Middle frontal gyrus (tissue), 1 donor: ENCODE results near the gene FIBP.
"Not testable (repeated sequence)": the region's sequence is repeated elsewhere in the genome, so short reads cannot be mapped to it uniquely, and the experiment has no call there.

ENCODE experiments used
- DNase-seq: peaks from one replicate; pipeline ENCODE4 v3.0.0-alpha.2; 2015; ENCODE audit warnings: low spot score; ENCODE audit errors: extremely low spot score

Gene FIBP

GRCh38 chr11:65915101-65915820, 27.0 kb upstream of the FIBP start:
- DNase-seq, result no peak

- DNase-seq, result no peak
Measured at GRCh38 chr11:65912845-65913244, 24.6 kb upstream of the FIBP start.

DNA sequence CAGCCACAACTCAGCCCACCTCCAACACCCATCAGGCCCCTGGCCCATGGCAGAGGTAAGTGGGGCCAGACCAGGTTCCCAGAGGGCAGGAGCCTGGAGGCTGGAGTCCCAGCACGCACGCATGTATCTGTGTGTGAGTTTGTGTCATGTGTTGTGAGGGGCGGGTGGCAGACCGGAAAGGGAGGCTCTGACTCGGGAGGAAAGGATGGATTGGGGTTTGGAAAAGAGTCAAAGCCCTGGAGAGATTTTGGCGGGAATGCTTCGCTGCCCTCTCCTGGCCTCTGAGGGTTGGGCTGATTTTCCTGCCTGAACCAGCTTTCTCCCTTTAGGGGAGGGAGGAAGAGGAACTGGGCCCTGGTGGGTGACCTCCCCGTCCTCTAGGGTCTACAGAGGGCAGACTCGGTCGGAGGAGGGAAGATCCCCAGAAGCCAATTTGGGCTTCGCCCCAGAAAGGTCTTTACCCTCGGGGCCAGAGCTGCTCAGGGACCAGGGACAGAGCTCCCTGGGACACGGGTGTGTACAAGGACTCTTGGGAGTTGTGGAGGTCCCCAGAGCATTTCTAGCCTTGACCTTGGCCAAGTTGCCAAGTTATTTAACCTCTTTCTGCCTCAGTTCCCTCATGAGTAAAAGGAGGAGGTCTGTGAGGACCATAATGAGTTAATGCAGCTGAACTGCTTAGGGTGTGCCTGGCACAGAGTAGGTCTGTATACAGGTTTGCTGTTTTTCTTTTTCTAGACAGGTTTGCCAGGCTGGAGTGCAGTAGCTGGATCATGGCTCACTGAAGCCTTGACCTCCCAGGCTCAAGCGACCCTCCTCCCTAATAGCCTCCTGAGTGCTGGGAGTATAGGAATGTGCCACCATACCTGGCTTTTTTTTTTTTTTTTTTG, 23.7 kb upstream of the FIBP start:
- no peak for DNase-seq

- no peak for DNase-seq
Measured at GRCh38 chr11:65907878-65908277, 19.6 kb upstream of the FIBP start.

DNA sequence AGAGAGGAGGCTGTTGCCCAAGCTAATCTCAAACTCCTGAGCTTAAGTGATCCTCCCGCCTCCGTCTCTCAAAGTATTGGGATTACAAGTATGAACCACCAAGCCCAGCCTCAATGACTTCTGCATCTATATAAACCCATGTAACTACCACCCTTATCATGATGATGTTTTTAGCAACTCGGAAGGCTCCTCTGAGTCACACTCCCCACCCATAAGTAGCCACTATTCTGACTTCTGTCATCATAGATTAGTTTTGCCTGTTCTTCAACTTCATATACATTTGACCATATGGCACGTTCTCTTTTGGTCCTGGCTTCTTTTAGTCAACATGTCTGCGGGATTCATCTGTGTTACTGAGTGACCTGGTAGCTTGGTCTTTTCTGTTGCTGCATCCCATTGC, 18.3 kb upstream of the FIBP start:
- no peak for DNase-seq

DNA sequence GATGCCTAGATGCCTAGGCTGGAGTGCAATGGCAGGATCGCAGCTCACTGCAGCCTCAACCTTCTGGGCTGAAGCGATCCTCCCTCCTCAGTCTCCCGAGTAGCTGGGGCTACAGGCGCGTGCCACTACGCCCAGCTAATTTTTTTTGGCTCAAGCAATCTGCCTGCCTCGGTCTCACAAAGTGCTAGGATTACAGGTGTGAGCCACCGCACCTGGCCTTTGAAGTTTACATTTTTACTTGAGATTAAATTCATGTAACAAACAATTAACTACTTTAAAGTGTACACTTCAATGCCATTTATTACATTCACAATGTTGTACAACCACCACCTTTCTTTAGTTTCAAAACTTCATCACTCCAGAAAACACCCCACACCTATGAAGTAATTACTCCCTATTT, 15.4 kb upstream of the FIBP start:
- DNase-seq, result no peak

DNA sequence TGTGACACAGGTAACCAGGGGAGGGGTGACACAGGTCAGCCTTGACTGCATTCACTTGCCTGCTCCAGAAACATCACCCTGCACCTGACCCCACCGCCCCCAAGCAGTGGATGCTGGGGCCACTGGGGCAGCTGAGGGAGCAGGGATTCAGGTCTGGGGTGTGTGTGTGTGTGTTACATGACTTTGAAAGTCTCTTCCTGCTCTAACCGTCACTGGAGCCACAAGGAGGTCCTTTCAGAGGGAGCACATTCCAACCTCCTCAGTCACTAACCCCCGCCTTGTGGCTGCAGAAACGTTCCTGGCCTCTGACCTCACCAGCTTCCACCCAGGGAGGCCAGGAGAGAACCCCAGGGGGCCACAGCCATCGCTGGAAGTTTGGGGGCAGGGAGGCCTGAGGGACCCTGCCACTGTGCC, 14.8 kb upstream of the FIBP start:
- DNase-seq, result no peak

- no peak for DNase-seq
Measured at GRCh38 chr11:65900899-65901180, 12.6 kb upstream of the FIBP start.

- DNase-seq, result no peak
Measured at GRCh38 chr11:65900125-65900898, 12.0 kb upstream of the FIBP start, which contains the start of gene FOSL1. FOSL1 (minus strand) TSS chr11:65900388; CDS start chr11:65900339, 49 bp downstream.

DNA sequence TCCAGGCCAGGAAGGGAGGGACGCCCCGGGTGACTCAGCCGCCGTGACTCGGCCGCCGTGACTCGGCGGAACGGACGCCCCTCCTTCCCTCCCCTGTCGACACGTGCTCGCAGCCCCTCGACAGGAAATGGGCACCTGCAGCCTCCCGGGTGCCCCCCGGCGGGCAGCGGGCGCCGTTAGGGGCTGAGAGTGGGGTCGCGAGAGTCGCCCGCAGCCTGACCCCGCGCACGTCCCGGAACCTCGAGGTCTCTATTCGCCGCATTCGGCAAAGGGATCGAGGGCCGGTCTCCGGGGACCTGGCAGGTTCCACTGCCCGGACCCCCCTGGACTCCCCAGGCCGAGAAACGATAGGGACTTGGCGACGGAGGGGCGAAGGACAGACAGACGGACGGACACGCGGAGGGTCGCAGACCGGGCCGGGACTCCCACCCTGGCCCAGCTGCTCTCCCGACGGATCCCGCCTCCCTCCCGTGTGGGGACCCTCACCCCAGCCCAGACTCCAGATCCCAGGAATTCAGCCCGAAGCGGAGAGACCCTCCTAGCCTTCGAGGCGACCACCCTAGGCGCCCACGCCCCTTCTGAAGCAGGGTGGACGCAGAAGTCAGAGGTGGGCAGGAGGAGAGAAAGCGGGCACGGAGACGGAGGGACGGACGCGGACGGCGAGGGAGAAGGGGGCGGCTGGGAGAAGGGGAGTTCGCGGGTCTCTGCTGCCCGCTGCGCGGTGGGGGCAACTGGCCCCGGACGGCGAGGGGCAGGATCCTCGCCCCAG, 11.3 kb upstream of the FIBP start:
- DNase-seq, result no peak

- no peak for DNase-seq
Measured at GRCh38 chr11:65898656-65899355, 10.5 kb upstream of the FIBP start.

GRCh38 chr11:65897020-65897471, 8.8 kb upstream of the FIBP start:
- no peak for DNase-seq

GRCh38 chr11:65896034-65896999, 8.0 kb upstream of the FIBP start:
- no peak for DNase-seq

DNA sequence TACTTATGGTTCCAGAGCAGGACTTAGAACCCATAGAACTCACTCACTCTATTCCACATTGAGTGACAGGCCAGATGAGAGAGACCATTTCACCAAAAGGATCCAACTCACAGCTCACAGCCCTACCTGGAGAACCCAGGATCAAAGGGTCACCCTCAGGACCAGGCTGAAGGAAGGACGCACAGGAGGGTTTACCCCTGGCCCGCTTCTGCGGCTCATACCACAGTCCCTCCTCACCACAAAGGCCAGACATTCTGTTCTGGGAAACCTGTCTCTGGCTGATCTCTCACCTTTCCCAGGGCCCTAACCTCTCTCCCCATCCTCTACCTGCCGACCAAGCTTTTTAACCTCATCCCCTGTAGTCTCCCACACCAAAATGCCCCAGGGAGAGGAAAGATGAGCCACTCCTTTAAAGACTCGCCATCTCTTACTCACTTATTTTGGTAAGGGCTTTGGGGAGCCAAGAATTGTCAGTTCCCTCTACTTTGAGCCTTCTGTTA, 7.3 kb upstream of the FIBP start:
- no peak for DNase-seq

GRCh38 chr11:65894034-65894591, 5.8 kb upstream of the FIBP start:
- no peak for DNase-seq

DNA sequence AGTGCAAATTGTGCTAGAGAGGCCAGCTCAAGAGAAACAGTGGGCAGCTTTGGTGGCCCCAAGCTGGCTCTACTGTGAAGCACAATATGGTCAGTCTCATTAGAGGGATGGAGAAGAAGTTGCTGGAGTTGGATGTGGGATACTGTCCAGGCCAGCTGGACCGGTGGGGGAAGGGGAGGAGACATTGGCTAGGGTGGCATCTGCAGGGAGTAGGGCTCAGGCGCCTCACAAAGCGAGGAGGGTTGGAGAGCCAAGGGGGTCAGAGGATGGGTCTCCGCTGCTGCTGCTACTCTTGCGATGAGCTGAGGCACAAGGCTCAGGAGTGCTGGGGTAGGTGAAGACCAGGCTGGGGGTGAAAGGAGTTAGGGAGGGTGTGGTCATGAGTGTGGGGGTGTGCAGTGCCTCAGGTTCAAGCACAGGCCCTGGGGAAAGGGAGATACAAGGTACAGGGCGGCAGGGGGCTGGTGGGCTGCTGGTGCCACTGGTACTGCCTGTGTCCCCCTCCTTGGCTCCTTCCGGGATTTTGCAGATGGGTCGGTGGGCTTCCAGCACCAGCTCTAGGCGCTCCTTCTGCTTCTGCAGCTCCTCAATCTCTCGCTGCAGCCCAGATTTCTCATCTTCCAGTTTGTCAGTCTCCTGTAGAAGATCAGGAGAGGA, 4.5 kb upstream of the FIBP start:
- no peak for DNase-seq

- not testable (repeated sequence) for DNase-seq
Measured at GRCh38 chr11:65892137-65892540, 3.9 kb upstream of the FIBP start.
